ENCODE measurements around the gene CEP57.
"Not testable (repeated sequence)": the region's sequence is repeated elsewhere in the genome, so short reads cannot be mapped to it uniquely, and the experiment has no call there.

Gene CEP57

DNA sequence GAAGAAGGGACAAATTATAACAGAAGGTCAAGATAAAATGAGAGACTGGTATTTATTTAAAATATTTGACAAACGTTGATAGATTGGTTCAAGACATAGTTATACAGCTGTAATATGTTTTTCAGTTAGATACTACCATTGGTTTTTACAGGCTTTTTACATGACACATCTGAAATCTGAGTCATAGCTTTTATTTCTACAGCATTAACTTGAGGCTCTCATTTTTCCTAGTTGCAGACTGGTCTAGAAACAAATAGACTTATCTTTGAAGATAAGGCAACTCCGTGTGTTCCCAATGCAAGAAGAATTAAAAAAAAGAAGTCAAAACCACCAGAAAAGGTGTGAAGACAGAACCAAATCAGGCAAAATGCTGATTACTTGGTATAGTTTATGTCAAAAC is 31.3 kb downstream of the CEP57 start:
- no peaks in the 10 kb centered on the region for H3K27me3 Mint-ChIP-seq
- H3K9me3 Mint-ChIP-seq: no peaks in the 10 kb centered on the region
- no peak overlapping the region for H3K4me3 Mint-ChIP-seq
- peak overlapping the region; percentile 19 for H3K27ac Mint-ChIP-seq
- no peak for ATAC-seq
- no peaks in the 10 kb centered on the region for H3K4me1 Mint-ChIP-seq
- peaks cover 38% of the 10 kb centered on the region for H3K36me3 Mint-ChIP-seq

DNA sequence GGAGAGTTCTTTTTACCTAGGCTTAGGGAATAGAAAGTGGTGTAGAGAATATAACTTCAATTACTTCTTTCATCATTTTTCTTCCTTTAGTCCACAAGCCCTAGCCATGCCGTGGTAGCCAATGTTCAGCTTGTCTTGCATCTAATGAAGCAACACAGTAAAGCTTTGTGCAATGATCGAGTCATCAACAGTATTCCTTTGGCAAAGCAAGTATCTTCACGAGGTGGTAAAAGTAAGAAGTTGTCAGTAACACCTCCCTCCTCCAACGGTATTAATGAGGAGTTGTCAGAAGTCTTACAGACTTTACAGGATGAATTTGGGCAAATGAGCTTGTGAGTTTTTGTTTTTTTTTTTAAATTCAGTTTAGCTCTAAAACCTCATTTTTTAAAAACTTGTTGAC is 37.4 kb downstream of the CEP57 start:
- ATAC-seq: no peak
- Mint-ChIP-seq H3K27me3 (no peaks in the 10 kb centered on the region), H3K36me3 (peaks cover 51% of the 10 kb centered on the region), H3K4me1 (peaks cover 8% of the 10 kb centered on the region), H3K9me3 (no peaks in the 10 kb centered on the region), H3K4me3 (no peak overlapping the region), H3K27ac (peak overlapping the region; percentile 45)

DNA sequence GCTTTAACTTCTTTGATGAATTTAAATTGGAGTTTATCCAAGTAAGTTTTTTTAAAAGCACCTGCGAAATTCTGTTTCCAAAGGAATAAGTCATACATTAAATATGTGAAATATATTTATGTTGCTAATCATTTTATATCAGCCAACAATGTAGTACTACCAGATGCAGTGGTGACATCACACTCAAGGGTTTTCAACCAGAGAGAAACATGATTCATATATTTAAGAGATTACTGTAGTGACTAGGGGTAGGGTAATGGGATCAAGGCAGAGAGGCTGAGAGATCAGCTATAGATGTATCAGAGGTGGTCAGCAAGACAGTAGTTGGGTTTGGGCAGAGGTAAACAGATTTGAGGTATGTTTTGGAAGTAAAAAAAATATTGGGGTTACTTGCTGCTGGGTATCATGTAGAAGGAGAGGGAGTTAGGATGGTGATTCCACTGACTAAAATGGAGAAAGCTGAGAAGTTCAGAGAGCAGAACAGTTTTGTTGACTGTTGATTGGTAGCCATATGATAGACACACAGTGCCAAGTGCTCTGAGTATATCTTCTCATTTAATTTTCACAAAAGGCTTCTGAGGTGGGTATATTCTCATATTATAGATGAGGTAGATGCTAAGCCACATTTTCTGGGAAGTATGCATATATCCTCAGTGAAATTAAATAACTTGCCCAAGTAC is 39.4 kb downstream of the CEP57 start:
- ATAC-seq: no peak
- Mint-ChIP-seq H3K4me1 (peaks cover 11% of the 10 kb centered on the region), H3K4me3 (no peak overlapping the region), H3K27ac (no peak overlapping the region), H3K9me3 (no peaks in the 10 kb centered on the region), H3K27me3 (no peaks in the 10 kb centered on the region), H3K36me3 (peaks cover 43% of the 10 kb centered on the region)

DNA sequence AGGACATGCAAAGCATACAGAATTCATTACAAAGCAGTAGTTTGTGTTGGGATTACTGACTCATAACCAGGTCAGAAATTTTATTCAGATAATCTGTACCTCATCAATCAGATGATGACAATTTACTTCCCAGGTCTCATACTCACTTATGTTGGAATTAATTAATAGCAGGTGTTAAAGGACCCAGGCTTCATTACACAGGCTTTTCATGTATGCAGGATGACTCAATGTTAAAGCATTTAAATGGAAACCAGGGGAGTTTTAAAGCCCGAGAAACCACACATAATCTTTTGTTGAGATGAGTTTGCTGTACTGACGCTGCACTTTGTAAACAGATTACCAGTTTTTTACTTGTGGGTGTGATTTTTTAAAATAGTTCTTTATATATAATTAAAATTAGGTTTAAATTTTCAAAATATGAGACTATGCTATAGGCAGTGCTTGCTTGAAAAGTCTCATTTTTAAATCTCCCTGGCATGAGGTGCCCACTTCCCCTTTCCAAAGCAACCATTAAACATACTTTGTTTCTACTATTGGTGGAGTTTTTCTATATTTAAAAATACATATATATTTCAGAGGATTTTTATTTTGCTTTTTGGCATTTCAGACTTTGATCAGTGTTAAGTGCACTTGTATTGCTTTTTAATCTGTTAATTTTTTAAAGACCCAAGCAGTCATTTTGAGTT is 41.0 kb downstream of the CEP57 start:
- Mint-ChIP-seq H3K4me3 (no peak overlapping the region), H3K9me3 (no peaks in the 10 kb centered on the region), H3K4me1 (peaks cover 11% of the 10 kb centered on the region), H3K27ac (no peak overlapping the region), H3K36me3 (peaks cover 42% of the 10 kb centered on the region), H3K27me3 (no peaks in the 10 kb centered on the region)
- ATAC-seq: no peak

DNA sequence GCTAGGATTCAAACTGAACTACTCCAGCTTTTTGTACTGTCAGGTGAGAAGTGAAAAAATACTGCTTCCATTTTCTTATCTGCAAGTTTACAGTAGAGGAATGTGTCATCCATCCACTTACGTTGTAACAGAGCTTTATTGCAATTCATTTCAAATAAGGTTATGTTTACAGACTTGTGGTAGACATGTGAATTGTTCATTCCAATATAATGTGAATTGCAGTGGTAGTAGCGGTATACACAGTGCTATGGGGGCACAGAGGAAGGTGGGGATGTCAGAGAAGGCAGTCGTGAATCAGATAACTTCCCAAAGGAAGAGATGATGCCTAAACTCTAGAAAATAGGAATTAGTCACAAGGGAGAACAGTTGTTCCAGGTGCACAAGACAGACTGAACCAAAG is 42.5 kb downstream of the CEP57 start:
- H3K27ac Mint-ChIP-seq: no peak overlapping the region
- no peak overlapping the region for H3K4me3 Mint-ChIP-seq
- no peaks in the 10 kb centered on the region for H3K27me3 Mint-ChIP-seq
- no peak for ATAC-seq
- H3K4me1 Mint-ChIP-seq: peaks cover 11% of the 10 kb centered on the region
- H3K9me3 Mint-ChIP-seq: no peaks in the 10 kb centered on the region
- H3K36me3 Mint-ChIP-seq: peaks cover 39% of the 10 kb centered on the region

DNA sequence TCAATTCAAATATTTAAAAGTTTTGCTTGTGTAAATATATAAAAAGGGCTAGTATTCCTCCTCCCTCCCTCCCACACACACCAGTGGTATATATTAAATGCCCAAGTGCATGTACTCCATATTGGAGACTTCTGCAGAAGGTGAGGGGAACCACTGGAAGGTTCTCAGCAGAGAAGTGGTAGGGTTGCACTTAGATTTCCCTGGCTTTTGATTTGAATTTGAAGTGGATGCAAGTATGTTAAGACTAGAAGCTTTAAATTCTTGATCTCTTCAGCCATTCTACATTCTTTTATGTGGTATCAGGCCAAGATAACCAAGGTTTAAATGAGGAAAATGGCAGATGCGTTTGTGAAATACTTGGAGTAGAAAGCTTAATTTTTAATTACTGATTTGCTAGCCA is 43.1 kb downstream of the CEP57 start:
- Mint-ChIP-seq H3K4me3 (no peak overlapping the region), H3K9me3 (no peaks in the 10 kb centered on the region), H3K27ac (no peak overlapping the region), H3K27me3 (no peaks in the 10 kb centered on the region), H3K4me1 (peaks cover 11% of the 10 kb centered on the region), H3K36me3 (peaks cover 43% of the 10 kb centered on the region)
- ATAC-seq: no peak

DNA sequence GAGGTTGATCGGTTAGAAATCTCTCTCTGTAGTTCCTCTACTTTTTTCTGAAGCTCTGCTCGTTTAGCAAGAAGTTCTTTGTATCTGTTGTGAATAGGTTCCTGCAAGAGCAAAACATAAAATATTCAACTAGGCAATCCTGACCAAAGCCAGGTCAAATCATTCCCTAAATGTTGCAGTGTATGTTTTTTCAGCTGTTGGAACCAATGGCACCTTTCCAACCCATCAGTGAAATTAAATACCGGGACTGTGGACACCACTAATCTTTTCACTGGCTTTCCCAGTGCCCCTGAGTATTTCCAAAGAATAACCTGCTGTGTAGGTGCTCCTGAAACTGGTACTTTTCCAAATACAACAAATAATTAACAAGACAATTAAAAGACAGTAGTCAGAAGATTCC is 45.1 kb downstream of the CEP57 start:
- Mint-ChIP-seq H3K36me3 (peaks cover 35% of the 10 kb centered on the region), H3K9me3 (no peaks in the 10 kb centered on the region), H3K27ac (no peak overlapping the region), H3K4me3 (no peak overlapping the region), H3K4me1 (peaks cover 10% of the 10 kb centered on the region), H3K27me3 (no peaks in the 10 kb centered on the region)
- no peak for ATAC-seq

DNA sequence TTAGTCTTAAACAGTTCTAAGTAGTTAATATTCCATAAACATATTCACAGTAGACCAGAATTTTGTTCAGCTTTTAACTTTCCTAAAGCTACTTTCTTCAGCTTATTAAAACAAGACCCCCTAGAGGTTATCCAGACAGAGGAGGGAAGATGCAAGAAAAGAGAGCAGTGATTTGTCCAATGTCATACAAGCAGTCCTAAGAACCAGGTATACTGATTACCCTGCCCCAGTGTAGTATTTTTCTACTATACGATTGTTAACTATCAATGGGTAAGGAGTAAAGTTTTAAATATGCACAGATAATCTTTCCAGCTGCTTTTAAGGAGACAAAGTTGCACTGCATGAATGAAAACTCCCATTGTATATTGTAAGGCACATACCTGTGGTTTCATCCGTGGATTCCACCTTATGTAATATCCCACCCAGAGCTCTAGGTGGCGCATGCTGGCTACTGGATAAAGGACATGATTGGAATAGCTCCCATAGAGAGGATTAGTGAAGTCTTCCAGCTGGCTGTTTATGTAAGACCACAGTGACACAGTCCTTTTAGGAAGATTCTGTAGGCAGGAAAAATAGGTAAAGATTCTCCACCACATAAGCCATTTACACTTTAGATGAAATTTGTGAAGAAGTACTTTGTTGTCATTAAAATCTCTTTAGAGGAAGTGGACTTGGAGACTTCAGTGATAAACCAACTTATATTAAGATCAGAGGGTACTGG is 45.6 kb downstream of the CEP57 start:
- Mint-ChIP-seq H3K4me3 (no peak overlapping the region), H3K27me3 (no peaks in the 10 kb centered on the region), H3K27ac (no peak overlapping the region), H3K9me3 (no peaks in the 10 kb centered on the region), H3K4me1 (peaks cover 4% of the 10 kb centered on the region), H3K36me3 (peaks cover 29% of the 10 kb centered on the region)
- peak; percentile 70 for ATAC-seq

DNA sequence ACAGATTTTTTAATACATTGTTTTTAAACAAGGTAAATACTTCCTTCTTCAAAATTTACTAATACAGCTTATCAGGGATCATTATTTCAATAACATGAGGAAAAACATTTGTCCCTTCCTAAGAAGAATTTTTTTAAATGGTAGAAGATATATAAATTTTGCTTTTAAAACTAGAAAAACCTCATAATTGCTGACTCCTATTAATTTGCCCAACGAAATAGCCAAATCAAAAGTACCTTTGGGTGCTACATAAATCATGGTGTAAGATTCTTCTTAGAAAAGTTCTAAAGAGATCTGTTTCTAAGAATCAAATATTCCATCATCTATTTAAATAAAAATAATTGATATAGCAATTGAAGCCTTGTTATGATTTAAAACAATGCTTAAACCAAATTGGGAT is 54.9 kb downstream of the CEP57 start:
- H3K4me3 Mint-ChIP-seq: no peak overlapping the region
- H3K9me3 Mint-ChIP-seq: no peaks in the 10 kb centered on the region
- H3K4me1 Mint-ChIP-seq: no peaks in the 10 kb centered on the region
- ATAC-seq: no peak
- H3K27ac Mint-ChIP-seq: no peak overlapping the region
- peaks cover 15% of the 10 kb centered on the region for H3K36me3 Mint-ChIP-seq
- no peaks in the 10 kb centered on the region for H3K27me3 Mint-ChIP-seq

DNA sequence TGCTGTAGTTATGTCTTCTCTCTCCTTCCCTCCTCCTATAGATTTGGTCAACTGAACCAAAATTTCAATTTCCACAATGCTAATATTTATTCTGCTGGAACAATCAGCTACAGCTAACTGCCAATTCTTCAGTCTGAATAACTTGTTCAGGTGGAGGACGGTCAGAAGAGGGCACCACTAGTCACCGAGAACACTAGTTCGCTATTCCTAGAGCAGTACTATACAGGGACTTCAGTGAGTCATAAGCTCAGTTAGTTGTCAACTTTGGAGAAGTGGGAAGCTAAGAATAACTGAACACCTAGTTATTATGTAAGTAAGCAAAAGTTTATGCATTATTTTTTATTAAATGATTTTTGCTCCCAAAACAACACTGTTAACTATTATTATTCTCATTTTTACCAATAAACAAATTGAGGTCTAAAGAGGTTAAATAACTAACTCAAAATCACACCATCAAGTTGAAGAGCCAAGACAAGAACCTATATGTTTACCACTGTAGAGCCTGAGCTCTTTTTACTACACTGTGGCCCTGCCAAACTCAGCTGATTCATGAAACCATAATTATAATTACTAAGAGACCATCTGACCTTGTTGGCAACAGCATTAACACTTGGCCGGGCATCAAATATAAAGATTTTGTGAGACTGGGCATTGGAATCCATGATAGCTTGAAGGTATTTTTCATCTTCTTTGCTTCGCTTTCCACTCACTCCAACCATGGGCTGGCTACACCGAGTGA is 59.0 kb downstream of the CEP57 start:
- Mint-ChIP-seq H3K4me3 (no peak overlapping the region), H3K36me3 (peaks cover 15% of the 10 kb centered on the region), H3K27ac (no peak overlapping the region), H3K4me1 (peaks cover under 1% of the 10 kb centered on the region), H3K9me3 (no peaks in the 10 kb centered on the region), H3K27me3 (no peaks in the 10 kb centered on the region)
- no peak for ATAC-seq

DNA sequence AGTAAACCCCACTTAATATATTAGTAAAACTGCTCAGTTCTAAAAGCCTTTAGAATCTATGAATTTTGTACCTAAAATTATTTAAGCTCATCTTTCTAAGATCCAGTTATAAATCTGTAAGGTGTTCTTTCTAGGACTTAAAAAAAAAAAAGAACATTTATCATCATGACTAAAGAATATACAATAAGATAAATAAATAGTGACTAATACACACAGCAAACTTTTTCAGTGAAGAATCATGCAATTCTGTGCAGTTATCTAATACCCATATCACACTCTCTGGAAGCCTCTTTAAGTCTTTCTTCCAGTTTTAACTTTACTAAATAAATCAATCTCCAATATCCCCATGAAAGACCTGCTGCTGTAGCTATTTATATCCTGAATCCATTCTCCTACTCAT is 59.8 kb downstream of the CEP57 start:
- no peak for ATAC-seq
- Mint-ChIP-seq H3K4me3 (no peak overlapping the region), H3K9me3 (no peaks in the 10 kb centered on the region), H3K4me1 (peaks cover 6% of the 10 kb centered on the region), H3K27me3 (no peaks in the 10 kb centered on the region), H3K27ac (peak overlapping the region; percentile 9), H3K36me3 (peaks cover 15% of the 10 kb centered on the region)

DNA sequence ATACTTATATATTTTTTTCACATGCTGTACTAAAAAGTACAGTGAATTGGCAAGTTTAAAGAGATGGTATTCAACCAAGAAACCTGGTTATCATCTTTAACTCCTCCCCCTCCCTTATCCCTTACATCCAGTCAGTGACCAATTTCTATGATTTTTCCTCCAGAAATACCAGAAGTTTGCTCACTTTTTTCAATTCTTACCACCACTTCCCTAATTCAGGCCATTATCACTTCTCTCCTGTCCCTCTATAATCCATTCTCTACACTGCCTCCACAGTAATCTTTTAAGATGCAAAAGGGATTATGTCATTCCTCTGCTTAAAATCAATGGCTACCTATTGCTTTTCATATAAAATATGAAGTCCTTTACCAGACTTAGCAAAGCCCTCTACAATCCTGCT is 62.8 kb downstream of the CEP57 start:
- H3K4me1 Mint-ChIP-seq: peaks cover 6% of the 10 kb centered on the region
- H3K27ac Mint-ChIP-seq: no peak overlapping the region
- no peak for ATAC-seq
- no peaks in the 10 kb centered on the region for H3K9me3 Mint-ChIP-seq
- H3K27me3 Mint-ChIP-seq: no peaks in the 10 kb centered on the region
- H3K4me3 Mint-ChIP-seq: no peak overlapping the region
- peaks cover 14% of the 10 kb centered on the region for H3K36me3 Mint-ChIP-seq

DNA sequence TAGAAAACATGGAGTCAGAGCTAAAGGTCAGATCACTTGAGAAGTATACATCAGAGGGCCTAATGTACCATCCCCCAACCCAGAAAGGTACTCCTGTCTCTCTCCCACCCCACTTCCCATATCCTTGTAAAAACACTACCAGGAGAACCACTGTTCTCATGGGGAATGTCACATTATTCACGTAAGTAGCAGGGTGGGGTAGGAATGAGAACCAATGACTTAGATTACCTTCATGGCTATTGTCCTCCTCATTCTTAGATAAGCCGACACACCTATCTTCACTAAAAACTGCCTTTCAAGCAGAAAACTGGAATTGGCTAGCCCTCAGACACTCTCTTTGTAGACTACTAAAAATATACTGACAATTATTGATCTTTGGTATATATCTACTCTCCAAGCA is 63.6 kb downstream of the CEP57 start:
- no peak overlapping the region for H3K4me3 Mint-ChIP-seq
- peaks cover 6% of the 10 kb centered on the region for H3K4me1 Mint-ChIP-seq
- peaks cover 12% of the 10 kb centered on the region for H3K36me3 Mint-ChIP-seq
- H3K27me3 Mint-ChIP-seq: no peaks in the 10 kb centered on the region
- no peaks in the 10 kb centered on the region for H3K9me3 Mint-ChIP-seq
- no peak overlapping the region for H3K27ac Mint-ChIP-seq
- no peak for ATAC-seq

DNA sequence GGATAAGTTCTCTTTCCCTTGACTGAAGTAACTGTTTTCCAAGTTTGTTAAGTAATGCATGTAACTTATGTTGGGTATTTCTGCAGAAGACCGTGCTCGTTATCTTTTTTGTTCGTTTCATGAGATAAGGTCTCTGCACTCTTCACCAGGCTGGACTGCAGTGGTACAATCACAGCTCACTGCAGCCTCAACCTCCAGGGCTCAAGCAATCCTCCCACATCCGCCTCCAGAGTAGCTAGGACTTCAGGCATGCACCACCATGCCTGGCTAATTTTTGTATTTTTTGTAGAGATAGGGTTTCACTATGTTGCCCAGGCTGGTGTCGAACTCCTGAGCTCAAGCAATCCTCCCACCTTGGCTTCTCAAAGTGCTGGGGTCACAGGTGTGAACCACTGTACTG is 64.1 kb downstream of the CEP57 start:
- H3K4me1 Mint-ChIP-seq, H3K27me3 Mint-ChIP-seq, H3K9me3 Mint-ChIP-seq, H3K4me3 Mint-ChIP-seq, H3K27ac Mint-ChIP-seq, ATAC-seq: not testable (repeated sequence)
- peaks cover 12% of the 10 kb centered on the region for H3K36me3 Mint-ChIP-seq

DNA sequence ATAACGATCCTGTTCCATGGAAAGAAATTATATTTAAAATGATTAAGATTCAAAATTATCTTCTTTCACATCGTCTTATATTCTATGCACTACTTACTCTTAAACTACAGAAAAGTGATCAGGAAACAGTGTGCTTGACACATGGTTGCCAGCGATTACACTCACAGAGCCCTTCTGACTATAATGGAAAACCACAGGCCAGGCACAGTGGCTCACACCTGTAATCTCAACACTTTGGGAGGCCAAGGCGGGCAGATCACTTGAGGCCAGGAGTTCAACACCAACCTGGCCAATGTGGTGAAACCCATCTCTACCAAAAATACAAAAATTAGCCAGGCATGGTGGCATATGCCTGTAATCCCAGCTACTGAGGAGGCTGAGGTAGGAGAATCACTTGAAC is 69.7 kb downstream of the CEP57 start:
- H3K27me3 Mint-ChIP-seq, H3K27ac Mint-ChIP-seq, ATAC-seq, H3K9me3 Mint-ChIP-seq, H3K4me3 Mint-ChIP-seq, H3K4me1 Mint-ChIP-seq: not testable (repeated sequence)
- peaks cover 31% of the 10 kb centered on the region for H3K36me3 Mint-ChIP-seq
